Measurements from ENCODE around the gene SUGCT.
"Not testable (repeated sequence)": the region's sequence is repeated elsewhere in the genome, so short reads cannot be mapped to it uniquely, and the experiment has no call there.

SUGCT gene

GRCh38 chr7:40147371-40148246, 12.8 kb downstream of the SUGCT start:
- no peak overlapping the region for H3K4me3 ChIP-seq (ENCODE audit: low read length)
- TF ChIP-seq, protein P1, sequence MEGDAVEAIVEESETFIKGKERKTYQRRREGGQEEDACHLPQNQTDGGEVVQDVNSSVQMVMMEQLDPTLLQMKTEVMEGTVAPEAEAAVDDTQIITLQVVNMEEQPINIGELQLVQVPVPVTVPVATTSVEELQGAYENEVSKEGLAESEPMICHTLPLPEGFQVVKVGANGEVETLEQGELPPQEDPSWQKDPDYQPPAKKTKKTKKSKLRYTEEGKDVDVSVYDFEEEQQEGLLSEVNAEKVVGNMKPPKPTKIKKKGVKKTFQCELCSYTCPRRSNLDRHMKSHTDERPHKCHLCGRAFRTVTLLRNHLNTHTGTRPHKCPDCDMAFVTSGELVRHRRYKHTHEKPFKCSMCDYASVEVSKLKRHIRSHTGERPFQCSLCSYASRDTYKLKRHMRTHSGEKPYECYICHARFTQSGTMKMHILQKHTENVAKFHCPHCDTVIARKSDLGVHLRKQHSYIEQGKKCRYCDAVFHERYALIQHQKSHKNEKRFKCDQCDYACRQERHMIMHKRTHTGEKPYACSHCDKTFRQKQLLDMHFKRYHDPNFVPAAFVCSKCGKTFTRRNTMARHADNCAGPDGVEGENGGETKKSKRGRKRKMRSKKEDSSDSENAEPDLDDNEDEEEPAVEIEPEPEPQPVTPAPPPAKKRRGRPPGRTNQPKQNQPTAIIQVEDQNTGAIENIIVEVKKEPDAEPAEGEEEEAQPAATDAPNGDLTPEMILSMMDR (conservative IDR thresholded peaks at IDR 0.05; ENCODE audit: low read depth, low read length) = no peak

GRCh38 chr7:40148247-40148580, 13.4 kb downstream of the SUGCT start:
- not testable (repeated sequence) for H3K4me3 ChIP-seq (ENCODE audit: low read length); DNase-seq (ENCODE audit: low read depth)

More at GRCh38 chr7:40147371-40148246, 12.8 kb downstream of the SUGCT start:
- no peak for DNase-seq (ENCODE audit: low read depth)

GRCh38 chr7:40148671-40149070, 13.9 kb downstream of the SUGCT start:
- DNase-seq (ENCODE audit: low read depth) = no peak
- TF ChIP-seq, protein P1 (conservative IDR thresholded peaks at IDR 0.05; ENCODE audit: low read depth, low read length) = no peak
- no peak overlapping the region for H3K4me3 ChIP-seq (ENCODE audit: low read length)

GRCh38 chr7:40151504-40151903, 16.7 kb downstream of the SUGCT start:
- TF ChIP-seq, protein P1 (conservative IDR thresholded peaks at IDR 0.05; ENCODE audit: low read depth, low read length) = no peak
- DNase-seq (ENCODE audit: low read depth) = no peak

DNA sequence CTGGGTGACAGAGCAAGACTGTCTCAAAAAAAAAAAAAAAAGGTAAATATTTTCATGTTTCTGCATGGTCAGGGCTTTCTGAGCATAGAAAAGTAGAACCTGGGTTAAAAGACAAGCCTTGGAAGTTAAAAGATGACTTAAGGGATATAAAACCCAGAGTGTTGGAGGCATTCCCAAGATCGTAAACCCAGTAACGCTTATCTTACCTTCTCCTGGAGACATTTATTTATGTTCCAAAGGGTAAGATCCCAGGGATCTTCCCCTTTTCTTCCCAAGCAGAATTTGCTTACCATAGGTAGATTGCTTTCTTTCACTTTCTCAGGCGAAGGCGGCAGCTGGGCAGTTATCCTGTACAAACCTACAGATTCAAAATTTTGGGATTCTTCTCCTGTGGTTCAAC, 22.2 kb downstream of the SUGCT start:
- H3K4me3 ChIP-seq (ENCODE audit: low read length) = no peak overlapping the region
- no peak for DNase-seq (ENCODE audit: low read depth)
- TF ChIP-seq, protein P1 (conservative IDR thresholded peaks at IDR 0.05; ENCODE audit: low read depth, low read length) = no peak

More at GRCh38 chr7:40151504-40151903, 16.7 kb downstream of the SUGCT start:
- no peak overlapping the region for H3K4me3 ChIP-seq (ENCODE audit: low read length)

DNA sequence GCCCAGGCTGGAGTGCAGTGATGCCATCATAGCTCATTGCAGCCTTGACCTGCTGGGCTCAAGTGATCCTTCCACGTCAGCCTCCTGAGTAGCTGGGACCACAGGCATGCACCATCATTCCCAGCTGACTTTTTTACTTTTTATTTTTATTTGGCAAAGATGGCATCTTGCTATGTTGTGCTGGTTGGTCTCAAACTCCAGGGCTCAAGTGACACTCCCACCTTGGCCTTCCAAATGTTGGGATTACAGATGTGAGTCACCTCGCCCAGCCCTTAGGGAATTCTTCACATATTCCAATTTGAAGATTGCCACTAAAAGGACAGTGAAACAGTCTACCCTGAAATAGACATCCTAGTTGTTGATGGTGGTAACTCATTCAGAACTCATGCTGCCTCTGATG, 27.7 kb downstream of the SUGCT start:
- TF ChIP-seq, protein P1 (conservative IDR thresholded peaks at IDR 0.05; ENCODE audit: low read depth, low read length) = no peak
- DNase-seq (ENCODE audit: low read depth) = no peak
- H3K4me3 ChIP-seq (ENCODE audit: low read length) = no peak overlapping the region

- no peak for DNase-seq (ENCODE audit: low read depth)
- TF ChIP-seq, protein P1 (conservative IDR thresholded peaks at IDR 0.05; ENCODE audit: low read depth, low read length) = no peak
- no peak overlapping the region for H3K4me3 ChIP-seq (ENCODE audit: low read length)
These were observed 30.4 kb downstream of the SUGCT start for GRCh38 chr7:40165216-40165615.

Data from retinal pigment epithelial cell (primary cell).